ENCODE results near the gene KYAT1. TPM values are rescaled to one million over a fixed set of nuclear protein-coding genes. Genes with fewer than 3 reads are reported as not detected.

The KYAT1 gene
- total and polyA plus RNA-seq, 2 of the 13 experiments (the other 11 are each of a cell fraction or from before 2014, with no cell fraction given): 9.2 to 46.5 TPM

DNA sequence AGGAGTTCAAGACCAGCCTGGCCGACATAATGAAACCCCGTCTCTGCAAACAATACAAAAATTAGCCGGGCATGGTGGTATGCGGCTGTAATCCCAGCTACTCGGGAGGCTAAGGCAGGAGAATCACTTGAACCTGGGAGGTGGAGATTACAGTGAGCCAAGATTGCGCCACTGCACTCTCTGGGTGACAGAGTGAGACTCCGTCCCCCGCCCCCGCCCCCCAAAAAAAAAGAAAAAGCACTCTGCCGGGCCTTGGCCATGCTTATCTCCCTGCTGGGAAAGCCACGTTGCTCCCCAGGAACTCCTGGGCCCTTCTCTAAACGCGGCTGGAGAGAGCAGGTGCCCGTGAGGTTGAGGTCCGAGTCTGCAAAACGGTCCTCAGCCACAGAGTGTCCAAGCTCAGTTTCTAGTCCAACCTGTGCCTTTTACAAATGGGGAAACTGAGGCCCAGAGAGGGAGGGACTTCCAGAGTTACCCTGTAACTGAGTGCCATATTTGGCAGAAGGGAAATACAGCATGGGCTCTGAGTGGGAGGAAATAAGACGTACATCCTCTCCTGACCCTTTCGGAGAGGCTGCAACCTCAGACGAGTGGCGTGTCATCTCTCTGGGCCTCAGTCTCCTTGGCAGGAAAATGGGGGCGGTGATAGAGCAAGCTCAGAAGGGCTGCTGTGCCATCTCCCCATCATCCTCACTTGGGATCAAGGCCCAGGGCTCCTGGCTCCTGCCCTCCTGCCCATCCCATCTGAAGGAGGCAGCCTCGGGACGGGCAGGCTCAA, 32.4 kb upstream of the KYAT1 start:
- 0 out of 2 replicates have a peak overlapping the region, but pooled peaks have one; percentile 13 for H3K9ac ChIP-seq (ENCODE audit: insufficient read depth, low read depth, low read length)
- ATAC-seq (no peak), FAIRE-seq (no peak), DNase-seq (ENCODE audit: low spot score) (no peak)
- intact Hi-C loops (cut with micrococcal nuclease; ENCODE audit: unreplicated experiment) (no loop called here), in situ Hi-C loops (cut with HindIII; ENCODE audit: extremely low pct_ligation_motif_present, low pct_unique_long_range_greater_than_20kb) (no loop called here)
- H3K4me2 ChIP-seq (ENCODE audit: low read depth, low read length): peak overlapping the region; percentile 37
- peaks cover 86% of the 10 kb centered on the region for H3K4me1 ChIP-seq (ENCODE audit: insufficient read depth, low read length)
- no peak overlapping the region for H3K4me3 ChIP-seq (replicated peaks in 1 of 3; ENCODE audit: insufficient read depth in 1 of 3, low read depth in 2 of 3, low read length in 3 of 3)
- no TSS peak for BruUV-seq (replicated peaks)
- peaks cover 9% of the 10 kb centered on the region for H3K79me2 ChIP-seq (ENCODE audit: insufficient read depth, low read length)
- ChIA-PET CTCF (ENCODE audit: low intra/inter-chr PET ratio, low total read pairs) (no interaction called here), POLR2A (interaction anchor here (0.9 kb wide), 1 partner anchor 31 kb away, joined by 3 read pairs; no protein-coding TSS in a partner anchor)
- H3K27ac ChIP-seq (ENCODE audit: extremely low read length, insufficient read depth, low read length): peak overlapping the region; percentile 70
- no peaks in the 10 kb centered on the region for H3K27me3 ChIP-seq (ENCODE audit: control insufficient read depth in 1 of 2, insufficient read depth in 2 of 2, low read length in 2 of 2)
- H3K36me3 ChIP-seq (replicated peaks in 1 of 2; ENCODE audit: control insufficient read depth in 1 of 2, insufficient read depth in 2 of 2, low read length in 2 of 2): peaks cover 21 to 33% of the 10 kb centered on the region in 2 experiments
- 70% methylated on average over 21 of the region's 23 CpGs for WGBS (ENCODE audit: low lambda C conversion rate)
- H4K20me1 ChIP-seq (ENCODE audit: insufficient read depth, low read length): no peaks in the 10 kb centered on the region
- no peak overlapping the region for H2AFZ ChIP-seq (ENCODE audit: low read length)
- no peaks in the 10 kb centered on the region for H3K9me3 ChIP-seq (ENCODE audit: low read length)
- TF ChIP-seq SYNCRIP (IDR thresholded peaks at IDR 0.05; ENCODE audit: insufficient read depth, low read depth, low read length): no peak
- no peak for TF ChIP-seq POLR2AphosphoS5 (IDR thresholded peaks at IDR 0.05; ENCODE audit: low read depth, low read length)
- TF ChIP-seq HCFC1 (IDR thresholded peaks at IDR 0.05; ENCODE audit: low read depth, low read length): no peak
- TF ChIP-seq TBX2 (CRISPR knock-in tag; IDR thresholded peaks at IDR 0.05; ENCODE audit: borderline replicate concordance): 0 out of 2 replicates have a peak, but pooled peaks have one; percentile 44
- TF ChIP-seq RARA (CRISPR knock-in tag; IDR thresholded peaks at IDR 0.05): peak; percentile 5
- TF ChIP-seq, protein P1, sequence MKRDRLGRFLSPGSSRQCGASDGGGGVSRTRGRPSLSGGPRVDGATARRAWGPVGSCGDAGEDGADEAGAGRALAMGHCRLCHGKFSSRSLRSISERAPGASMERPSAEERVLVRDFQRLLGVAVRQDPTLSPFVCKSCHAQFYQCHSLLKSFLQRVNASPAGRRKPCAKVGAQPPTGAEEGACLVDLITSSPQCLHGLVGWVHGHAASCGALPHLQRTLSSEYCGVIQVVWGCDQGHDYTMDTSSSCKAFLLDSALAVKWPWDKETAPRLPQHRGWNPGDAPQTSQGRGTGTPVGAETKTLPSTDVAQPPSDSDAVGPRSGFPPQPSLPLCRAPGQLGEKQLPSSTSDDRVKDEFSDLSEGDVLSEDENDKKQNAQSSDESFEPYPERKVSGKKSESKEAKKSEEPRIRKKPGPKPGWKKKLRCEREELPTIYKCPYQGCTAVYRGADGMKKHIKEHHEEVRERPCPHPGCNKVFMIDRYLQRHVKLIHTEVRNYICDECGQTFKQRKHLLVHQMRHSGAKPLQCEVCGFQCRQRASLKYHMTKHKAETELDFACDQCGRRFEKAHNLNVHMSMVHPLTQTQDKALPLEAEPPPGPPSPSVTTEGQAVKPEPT (CRISPR knock-in tag; IDR thresholded peaks at IDR 0.05; ENCODE audit: low read depth): no peak
- TF ChIP-seq ZNF580 (CRISPR knock-in tag; IDR thresholded peaks at IDR 0.05; ENCODE audit: borderline replicate concordance, low read depth): no peak
- TF ChIP-seq ZNF431 (CRISPR knock-in tag; IDR thresholded peaks at IDR 0.05; ENCODE audit: borderline replicate concordance, low read depth): no peak
- TF ChIP-seq SOX13 (IDR thresholded peaks at IDR 0.05): no peak
- 0 out of 4 replicates have a peak, but pooled peaks of 1 of the 2 experiments have one; percentile 29 for TF ChIP-seq SOX13 (CRISPR knock-in tag; conservative IDR thresholded peaks at IDR 0.05 in 1 of 2, IDR thresholded peaks at IDR 0.05 in 1 of 2)
- no peak for TF ChIP-seq ZBTB38 (CRISPR knock-in tag; IDR thresholded peaks at IDR 0.05)
- no peak for TF ChIP-seq NFE2L1 (CRISPR knock-in tag; IDR thresholded peaks at IDR 0.05; ENCODE audit: borderline replicate concordance)
- no peak for TF ChIP-seq ZNF567 (CRISPR knock-in tag; IDR thresholded peaks at IDR 0.05; ENCODE audit: borderline replicate concordance)
- no peak for TF ChIP-seq TBL1XR1 (IDR thresholded peaks at IDR 0.05; ENCODE audit: borderline replicate concordance, low read length, partially characterized antibody)
- no peak for TF ChIP-seq KAT7 (CRISPR knock-in tag; IDR thresholded peaks at IDR 0.05; ENCODE audit: borderline replicate concordance)
- TF ChIP-seq ZNF552 (CRISPR knock-in tag; IDR thresholded peaks at IDR 0.05; ENCODE audit: borderline replicate concordance): no peak
- TF ChIP-seq KLF9 (CRISPR knock-in tag; IDR thresholded peaks at IDR 0.05; ENCODE audit: low read depth): no peak
- TF ChIP-seq IRF2 (CRISPR knock-in tag; IDR thresholded peaks at IDR 0.05): no peak
- no peak for TF ChIP-seq NR2F2 (IDR thresholded peaks at IDR 0.05; ENCODE audit: borderline replicate concordance, low read depth)
- TF ChIP-seq RFXANK (CRISPR knock-in tag; IDR thresholded peaks at IDR 0.05): no peak
- TF ChIP-seq, protein P2, sequence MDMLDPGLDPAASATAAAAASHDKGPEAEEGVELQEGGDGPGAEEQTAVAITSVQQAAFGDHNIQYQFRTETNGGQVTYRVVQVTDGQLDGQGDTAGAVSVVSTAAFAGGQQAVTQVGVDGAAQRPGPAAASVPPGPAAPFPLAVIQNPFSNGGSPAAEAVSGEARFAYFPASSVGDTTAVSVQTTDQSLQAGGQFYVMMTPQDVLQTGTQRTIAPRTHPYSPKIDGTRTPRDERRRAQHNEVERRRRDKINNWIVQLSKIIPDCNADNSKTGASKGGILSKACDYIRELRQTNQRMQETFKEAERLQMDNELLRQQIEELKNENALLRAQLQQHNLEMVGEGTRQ (IDR thresholded peaks at IDR 0.05; ENCODE audit: low read depth, low read length): no peak
- TF ChIP-seq, protein P2 (CRISPR knock-in tag; IDR thresholded peaks at IDR 0.05; ENCODE audit: borderline replicate concordance): no peak
